HEK293 (cell line): ENCODE data around the gene FXYD6.

Source experiments
- CTCF ChIA-PET: fragments of 350-600 bp; formaldehyde crosslinking; extraction: SDS; loops from one replicate; lab custom pipeline; 2021; ENCODE audit warnings: antibody characterized with exemption; lab: Yijun Ruan, JAX
- POLR2A ChIA-PET: fragments of 300-600 bp; formaldehyde crosslinking; extraction: SDS; loops from one replicate; lab custom pipeline; 2020; ENCODE audit warnings: antibody characterized with exemption, inconsistent platforms; lab: Yijun Ruan, JAX
- H3K27ac ChIP-seq: fragments of 200-500 bp; sonication (Bioruptor generic); 2 replicates; pipeline ENCODE4 v1.5.1; 2014; ENCODE audit warnings: low read depth, low read length, control low read depth, inconsistent platforms; ENCODE audit errors: extremely low read depth
- H3K36me3 ChIP-seq, 2 experiments: fragments of 200-500 bp in 1 of 2; sonication (Bioruptor generic) in 1 of 2; 1 replicate in 1 of 2; 2 replicates in 1 of 2; pipeline ENCODE4 v1.5.1; 2014 to 2017; ENCODE audit warnings: inconsistent platforms in 2 of 2, low read length in 2 of 2; ENCODE audit not compliant: control insufficient read depth in 2 of 2, insufficient read depth in 1 of 2
- H3K4me1 ChIP-seq: fragments of 200-500 bp; sonication (Bioruptor generic); 2 replicates; pipeline ENCODE4 v1.5.1; 2014; ENCODE audit warnings: mild to moderate bottlenecking, low read length, inconsistent platforms; ENCODE audit not compliant: control insufficient read depth, insufficient read depth
- H3K4me3 ChIP-seq: 2 replicates; pipeline ENCODE4 v1.5.1; 2011; ENCODE audit warnings: low read depth, mild to moderate bottlenecking, control low read depth, low read length, moderate library complexity
- H3K9me3 ChIP-seq: fragments of 200-500 bp; sonication (Bioruptor generic); 2 replicates; pipeline ENCODE4 v1.5.1; 2014; ENCODE audit warnings: low read depth, low read length, inconsistent platforms; ENCODE audit not compliant: control insufficient read depth, insufficient read depth
- KLF10 ChIP-seq: fragments of 450-650 bp; IDR thresholded peaks from 2 replicates; pipeline ENCODE4 v1.5.1; 2018; ENCODE audit warnings: missing biosample characterization, mild to moderate bottlenecking, missing genetic modification characterization
- RBAK ChIP-seq: fragments of 450-650 bp; formaldehyde crosslinking; IDR thresholded peaks from 2 replicates; pipeline ENCODE4 v1.5.1; 2016; ENCODE audit warnings: missing biosample characterization, missing genetic modification characterization
- REST ChIP-seq: fragments of 450-650 bp; formaldehyde crosslinking; IDR thresholded peaks from 2 replicates; pipeline ENCODE4 v1.5.1; 2016; ENCODE audit warnings: missing biosample characterization, missing genetic modification characterization
- ZBTB48 ChIP-seq: fragments of 450-650 bp; formaldehyde crosslinking; IDR thresholded peaks from 2 replicates; pipeline ENCODE4 v1.5.1; 2016; ENCODE audit warnings: missing biosample characterization, missing genetic modification characterization
- ZFHX2 ChIP-seq: fragments of 450-650 bp; formaldehyde crosslinking; conservative IDR thresholded peaks from 2 replicates; pipeline ENCODE4 v1.5.1; 2016; ENCODE audit warnings: missing biosample characterization, missing genetic modification characterization
- ZNF10 ChIP-seq: fragments of 450-650 bp; formaldehyde crosslinking; IDR thresholded peaks from 2 replicates; pipeline ENCODE4 v1.5.1; 2017; ENCODE audit warnings: missing biosample characterization, missing genetic modification characterization
- ZNF169 ChIP-seq: fragments of 450-650 bp; formaldehyde crosslinking; IDR thresholded peaks from 2 replicates; pipeline ENCODE4 v1.5.1; 2016; ENCODE audit warnings: missing biosample characterization, missing genetic modification characterization
- ZNF175 ChIP-seq: fragments of 450-650 bp; formaldehyde crosslinking; IDR thresholded peaks from 2 replicates; pipeline ENCODE4 v1.5.1; 2016; ENCODE audit warnings: missing biosample characterization, missing genetic modification characterization
- ZNF211 ChIP-seq: fragments of 450-650 bp; formaldehyde crosslinking; IDR thresholded peaks from 2 replicates; pipeline ENCODE4 v1.5.1; 2016; ENCODE audit warnings: low read depth, missing biosample characterization, missing genetic modification characterization
- ZNF335 ChIP-seq: fragments of 450-650 bp; formaldehyde crosslinking; conservative IDR thresholded peaks from 2 replicates; pipeline ENCODE4 v1.5.1; 2016; ENCODE audit warnings: missing biosample characterization, missing genetic modification characterization
- ZNF433 ChIP-seq: fragments of 450-650 bp; formaldehyde crosslinking; IDR thresholded peaks from 2 replicates; pipeline ENCODE4 v1.5.1; 2016; ENCODE audit warnings: missing biosample characterization, missing genetic modification characterization, low read depth
- ZNF449 ChIP-seq: fragments of 450-650 bp; formaldehyde crosslinking; IDR thresholded peaks from 2 replicates; pipeline ENCODE4 v1.5.1; 2017; ENCODE audit warnings: missing biosample characterization, mild to moderate bottlenecking, missing genetic modification characterization, moderate library complexity
- ZNF514 ChIP-seq: fragments of 450-650 bp; formaldehyde crosslinking; IDR thresholded peaks from 2 replicates; pipeline ENCODE4 v1.5.1; 2016; ENCODE audit warnings: missing biosample characterization, missing genetic modification characterization
- ZNF580 ChIP-seq: fragments of 450-650 bp; formaldehyde crosslinking; IDR thresholded peaks from 2 replicates; pipeline ENCODE4 v1.5.1; 2016; ENCODE audit warnings: missing biosample characterization, missing genetic modification characterization
- ZNF610 ChIP-seq: fragments of 450-650 bp; formaldehyde crosslinking; IDR thresholded peaks from 2 replicates; pipeline ENCODE4 v1.5.1; 2016; ENCODE audit warnings: missing biosample characterization, missing genetic modification characterization, borderline replicate concordance
- ZNF785 ChIP-seq: fragments of 450-650 bp; formaldehyde crosslinking; IDR thresholded peaks from 2 replicates; pipeline ENCODE4 v1.5.1; 2016; ENCODE audit warnings: missing biosample characterization, missing genetic modification characterization
- ZNF830 ChIP-seq: fragments of 450-650 bp; IDR thresholded peaks from 2 replicates; pipeline ENCODE4 v1.5.0; 2018; ENCODE audit warnings: missing biosample characterization, missing genetic modification characterization, low read depth, mild to moderate bottlenecking, moderate library complexity
- TF ChIP-seq, protein P1 (sequence below): fragments of 450-650 bp; formaldehyde crosslinking; IDR thresholded peaks from 2 replicates; pipeline ENCODE4 v1.5.1; 2016; ENCODE audit warnings: missing biosample characterization, missing genetic modification characterization
- TF ChIP-seq, protein P2 (sequence below): fragments of 450-650 bp; formaldehyde crosslinking; IDR thresholded peaks from 2 replicates; pipeline ENCODE4 v1.5.1; 2016; ENCODE audit warnings: missing biosample characterization, missing genetic modification characterization
- TF ChIP-seq, protein P3 (sequence below): fragments of 450-650 bp; formaldehyde crosslinking; IDR thresholded peaks from 2 replicates; pipeline ENCODE4 v1.5.1; 2016; ENCODE audit warnings: missing biosample characterization, missing genetic modification characterization, borderline replicate concordance

The FXYD6 gene

GRCh38 chr11:117839380-117839881, 37.0 kb downstream of the FXYD6 start:
- Histone ChIP-seq H3K27ac (no peak overlapping the region), H3K4me3 (no peak overlapping the region), H3K4me1 (no peaks in the 10 kb centered on the region), H3K36me3 (no peaks in the 10 kb centered on the region), H3K9me3 (no peaks in the 10 kb centered on the region)
- POLR2A ChIA-PET: no interaction called here
- no peak for TF ChIP-seq ZNF211 (tag by site-specific recombination)
- no peak for TF ChIP-seq RBAK (tag by site-specific recombination)
- TF ChIP-seq, protein P1, sequence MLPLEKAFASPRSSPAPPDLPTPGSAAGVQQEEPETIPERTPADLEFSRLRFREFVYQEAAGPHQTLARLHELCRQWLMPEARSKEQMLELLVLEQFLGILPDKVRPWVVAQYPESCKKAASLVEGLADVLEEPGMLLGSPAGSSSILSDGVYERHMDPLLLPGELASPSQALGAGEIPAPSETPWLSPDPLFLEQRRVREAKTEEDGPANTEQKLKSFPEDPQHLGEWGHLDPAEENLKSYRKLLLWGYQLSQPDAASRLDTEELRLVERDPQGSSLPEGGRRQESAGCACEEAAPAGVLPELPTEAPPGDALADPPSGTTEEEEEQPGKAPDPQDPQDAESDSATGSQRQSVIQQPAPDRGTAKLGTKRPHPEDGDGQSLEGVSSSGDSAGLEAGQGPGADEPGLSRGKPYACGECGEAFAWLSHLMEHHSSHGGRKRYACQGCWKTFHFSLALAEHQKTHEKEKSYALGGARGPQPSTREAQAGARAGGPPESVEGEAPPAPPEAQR (tag by site-specific recombination): no peak
- no peak for TF ChIP-seq ZNF830 (tag by site-specific recombination)
- TF ChIP-seq ZFHX2: no peak
- TF ChIP-seq, protein P2, sequence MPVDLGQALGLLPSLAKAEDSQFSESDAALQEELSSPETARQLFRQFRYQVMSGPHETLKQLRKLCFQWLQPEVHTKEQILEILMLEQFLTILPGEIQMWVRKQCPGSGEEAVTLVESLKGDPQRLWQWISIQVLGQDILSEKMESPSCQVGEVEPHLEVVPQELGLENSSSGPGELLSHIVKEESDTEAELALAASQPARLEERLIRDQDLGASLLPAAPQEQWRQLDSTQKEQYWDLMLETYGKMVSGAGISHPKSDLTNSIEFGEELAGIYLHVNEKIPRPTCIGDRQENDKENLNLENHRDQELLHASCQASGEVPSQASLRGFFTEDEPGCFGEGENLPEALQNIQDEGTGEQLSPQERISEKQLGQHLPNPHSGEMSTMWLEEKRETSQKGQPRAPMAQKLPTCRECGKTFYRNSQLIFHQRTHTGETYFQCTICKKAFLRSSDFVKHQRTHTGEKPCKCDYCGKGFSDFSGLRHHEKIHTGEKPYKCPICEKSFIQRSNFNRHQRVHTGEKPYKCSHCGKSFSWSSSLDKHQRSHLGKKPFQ (tag by site-specific recombination): no peak
- TF ChIP-seq, protein P3, sequence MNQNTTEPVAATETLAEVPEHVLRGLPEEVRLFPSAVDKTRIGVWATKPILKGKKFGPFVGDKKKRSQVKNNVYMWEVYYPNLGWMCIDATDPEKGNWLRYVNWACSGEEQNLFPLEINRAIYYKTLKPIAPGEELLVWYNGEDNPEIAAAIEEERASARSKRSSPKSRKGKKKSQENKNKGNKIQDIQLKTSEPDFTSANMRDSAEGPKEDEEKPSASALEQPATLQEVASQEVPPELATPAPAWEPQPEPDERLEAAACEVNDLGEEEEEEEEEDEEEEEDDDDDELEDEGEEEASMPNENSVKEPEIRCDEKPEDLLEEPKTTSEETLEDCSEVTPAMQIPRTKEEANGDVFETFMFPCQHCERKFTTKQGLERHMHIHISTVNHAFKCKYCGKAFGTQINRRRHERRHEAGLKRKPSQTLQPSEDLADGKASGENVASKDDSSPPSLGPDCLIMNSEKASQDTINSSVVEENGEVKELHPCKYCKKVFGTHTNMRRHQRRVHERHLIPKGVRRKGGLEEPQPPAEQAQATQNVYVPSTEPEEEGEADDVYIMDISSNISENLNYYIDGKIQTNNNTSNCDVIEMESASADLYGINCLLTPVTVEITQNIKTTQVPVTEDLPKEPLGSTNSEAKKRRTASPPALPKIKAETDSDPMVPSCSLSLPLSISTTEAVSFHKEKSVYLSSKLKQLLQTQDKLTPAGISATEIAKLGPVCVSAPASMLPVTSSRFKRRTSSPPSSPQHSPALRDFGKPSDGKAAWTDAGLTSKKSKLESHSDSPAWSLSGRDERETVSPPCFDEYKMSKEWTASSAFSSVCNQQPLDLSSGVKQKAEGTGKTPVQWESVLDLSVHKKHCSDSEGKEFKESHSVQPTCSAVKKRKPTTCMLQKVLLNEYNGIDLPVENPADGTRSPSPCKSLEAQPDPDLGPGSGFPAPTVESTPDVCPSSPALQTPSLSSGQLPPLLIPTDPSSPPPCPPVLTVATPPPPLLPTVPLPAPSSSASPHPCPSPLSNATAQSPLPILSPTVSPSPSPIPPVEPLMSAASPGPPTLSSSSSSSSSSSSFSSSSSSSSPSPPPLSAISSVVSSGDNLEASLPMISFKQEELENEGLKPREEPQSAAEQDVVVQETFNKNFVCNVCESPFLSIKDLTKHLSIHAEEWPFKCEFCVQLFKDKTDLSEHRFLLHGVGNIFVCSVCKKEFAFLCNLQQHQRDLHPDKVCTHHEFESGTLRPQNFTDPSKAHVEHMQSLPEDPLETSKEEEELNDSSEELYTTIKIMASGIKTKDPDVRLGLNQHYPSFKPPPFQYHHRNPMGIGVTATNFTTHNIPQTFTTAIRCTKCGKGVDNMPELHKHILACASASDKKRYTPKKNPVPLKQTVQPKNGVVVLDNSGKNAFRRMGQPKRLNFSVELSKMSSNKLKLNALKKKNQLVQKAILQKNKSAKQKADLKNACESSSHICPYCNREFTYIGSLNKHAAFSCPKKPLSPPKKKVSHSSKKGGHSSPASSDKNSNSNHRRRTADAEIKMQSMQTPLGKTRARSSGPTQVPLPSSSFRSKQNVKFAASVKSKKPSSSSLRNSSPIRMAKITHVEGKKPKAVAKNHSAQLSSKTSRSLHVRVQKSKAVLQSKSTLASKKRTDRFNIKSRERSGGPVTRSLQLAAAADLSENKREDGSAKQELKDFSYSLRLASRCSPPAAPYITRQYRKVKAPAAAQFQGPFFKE (tag by site-specific recombination): no peak
- no peak for TF ChIP-seq ZNF10 (tag by site-specific recombination)
- no peak for TF ChIP-seq ZNF514 (tag by site-specific recombination)
- TF ChIP-seq ZNF610 (tag by site-specific recombination): no peak
- TF ChIP-seq ZNF449 (tag by site-specific recombination): no peak
- CTCF ChIA-PET: interaction anchor here (1.0 to 1.6 kb wide), 3 partner anchors 32 to 214 kb away, joined by 3 to 7 read pairs (median 7); no protein-coding TSS in a partner anchor

- H3K27ac ChIP-seq: no peak overlapping the region
- ChIA-PET POLR2A (no interaction called here), CTCF (interaction anchor here (0.6 to 1.2 kb wide), 4 partner anchors 19 to 215 kb away, joined by 3 to 7 read pairs (median 4); no protein-coding TSS in a partner anchor)
- H3K9me3 ChIP-seq: no peaks in the 10 kb centered on the region
- H3K4me3 ChIP-seq: no peak overlapping the region
- no peaks in the 10 kb centered on the region for H3K36me3 ChIP-seq
- H3K4me1 ChIP-seq: no peaks in the 10 kb centered on the region
- TF ChIP-seq ZNF580 (no peak), KLF10 (tag by site-specific recombination) (no peak), ZNF175 (tag by site-specific recombination) (no peak), ZNF830 (tag by site-specific recombination) (no peak), REST (tag by site-specific recombination) (no peak), ZNF433 (tag by site-specific recombination) (no peak), ZNF335 (tag by site-specific recombination) (no peak), ZNF785 (tag by site-specific recombination) (no peak), ZNF169 (no peak), ZBTB48 (no peak)
Observed at GRCh38 chr11:117838901-117839300, 37.6 kb downstream of the FXYD6 start.
